Mesendoderm (in vitro differentiated cells): ENCODE results near the gene ARHGAP10.

Source experiments
- DNase-seq: peaks from one replicate; pipeline ENCODE4 v3.0.0; 2013
- H2AK5ac ChIP-seq: 2 replicates; pipeline ENCODE4 v1.6.1; 2013; ENCODE audit warnings: low read length, inconsistent platforms
- H2BK120ac ChIP-seq: 2 replicates; pipeline ENCODE4 v1.6.1; 2013; ENCODE audit warnings: low read depth, mild to moderate bottlenecking, low read length, moderate library complexity, mixed read lengths
- H2BK15ac ChIP-seq: replicated peaks from 2 replicates; pipeline ENCODE4 v1.6.1; 2013; ENCODE audit warnings: low read depth, mild to moderate bottlenecking, moderate library complexity
- H2BK5ac ChIP-seq: 2 replicates; pipeline ENCODE4 v1.6.1; 2013; ENCODE audit warnings: low read length, inconsistent platforms
- H3K18ac ChIP-seq: 2 replicates; pipeline ENCODE4 v1.6.1; 2013; ENCODE audit warnings: mild to moderate bottlenecking, low read length, mixed read lengths
- H3K23ac ChIP-seq: one replicate; pipeline ENCODE4 v1.6.1; 2013; ENCODE audit warnings: low read length
- H3K27ac ChIP-seq: 2 replicates; pipeline ENCODE4 v1.5.1; 2013; ENCODE audit warnings: low read depth, mild to moderate bottlenecking, inconsistent platforms, low read length, moderate library complexity
- H3K27me3 ChIP-seq: 2 replicates; pipeline ENCODE4 v1.6.1; 2013; ENCODE audit warnings: low read length, control low read depth, mild to moderate bottlenecking, inconsistent platforms; ENCODE audit not compliant: insufficient read depth, poor library complexity
- H3K36me3 ChIP-seq: 2 replicates; pipeline ENCODE4 v1.6.1; 2013; ENCODE audit warnings: low read length, inconsistent platforms; ENCODE audit not compliant: control insufficient read depth, insufficient read depth
- H3K4ac ChIP-seq: one replicate; pipeline ENCODE4 v1.6.1; 2013; ENCODE audit warnings: low read depth, mild to moderate bottlenecking, low read length, moderate library complexity
- H3K4me1 ChIP-seq: 2 replicates; pipeline ENCODE4 v1.6.1; 2013; ENCODE audit warnings: low read depth, low read length, inconsistent platforms; ENCODE audit not compliant: control insufficient read depth
- H3K4me2 ChIP-seq: 2 replicates; pipeline ENCODE4 v1.6.1; 2013; ENCODE audit warnings: low read length
- H3K4me3 ChIP-seq: 2 replicates; pipeline ENCODE4 v1.5.1; 2013; ENCODE audit warnings: mild to moderate bottlenecking, low read length
- H3K56ac ChIP-seq: one replicate; pipeline ENCODE4 v1.6.1; 2013; ENCODE audit warnings: low read length
- H3K79me1 ChIP-seq: 2 replicates; pipeline ENCODE4 v1.6.1; 2013; ENCODE audit warnings: low read length, inconsistent platforms
- H3K79me2 ChIP-seq: 2 replicates; pipeline ENCODE4 v1.6.1; 2013; ENCODE audit warnings: mild to moderate bottlenecking, low read length; ENCODE audit not compliant: control insufficient read depth, insufficient read depth
- H3K9ac ChIP-seq: 2 replicates; pipeline ENCODE4 v1.6.1; 2013; ENCODE audit warnings: low read length, inconsistent platforms
- H4K5ac ChIP-seq: one replicate; pipeline ENCODE4 v1.6.1; 2013; ENCODE audit warnings: low read length
- H4K8ac ChIP-seq: one replicate; pipeline ENCODE4 v1.6.1; 2013; ENCODE audit warnings: low read depth, mild to moderate bottlenecking, control low read depth, low read length, moderate library complexity
- WGBS: extraction: QIAGEN DNeasy Blood & Tissue Kit; methylation state at CpG from one replicate; pipeline ENCODE4 v1.1.7; 2013; ENCODE audit warnings: low lambda C conversion rate, missing lambda C conversion rate; ENCODE audit not compliant: insufficient coverage; ENCODE audit errors: extremely low coverage; 5-methylcytosine and 5-hydroxymethylcytosine counted together

Gene ARHGAP10

DNA sequence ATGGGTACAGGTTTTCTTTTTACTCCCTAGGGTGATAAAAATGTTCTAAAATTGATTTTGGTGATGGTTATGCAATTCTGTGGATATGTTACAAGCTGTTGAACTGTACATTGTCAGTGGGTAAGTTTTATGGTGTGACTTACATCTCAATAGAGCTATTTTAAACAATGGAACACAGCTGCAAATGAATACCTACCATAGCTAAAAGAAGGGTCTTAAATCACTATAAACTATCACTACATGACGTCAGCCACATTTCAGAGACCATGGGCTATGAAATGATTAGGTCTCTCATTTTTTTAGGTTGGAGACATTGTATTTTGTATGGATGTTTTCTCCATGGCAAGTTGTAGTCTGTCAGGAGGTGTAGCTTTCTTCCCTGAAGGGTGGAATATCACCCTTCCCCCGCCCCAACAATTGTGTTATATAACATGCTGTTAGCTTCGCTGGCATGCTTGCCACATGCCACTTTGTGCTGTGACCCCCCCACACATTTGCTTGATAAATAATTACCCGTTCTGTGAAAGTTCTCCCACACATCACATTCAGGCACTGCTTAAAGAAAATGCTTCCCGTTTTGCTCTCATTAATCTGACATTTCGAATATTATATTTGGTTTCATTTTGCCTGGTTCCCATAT is 159.7 kb downstream of the ARHGAP10 start:
- Histone ChIP-seq H3K27ac (no peak overlapping the region), H3K36me3 (no peaks in the 10 kb centered on the region), H4K5ac (no peak overlapping the region), H2AK5ac (no peak overlapping the region), H2BK15ac (no peak overlapping the region), H3K79me1 (no peaks in the 10 kb centered on the region), H2BK5ac (no peak overlapping the region), H4K8ac (no peak overlapping the region), H3K56ac (no peak overlapping the region), H3K18ac (no peak overlapping the region), H3K23ac (no peak overlapping the region), H3K4me3 (no peak overlapping the region), H3K9ac (no peak overlapping the region), H3K27me3 (no peaks in the 10 kb centered on the region), H3K4me2 (no peak overlapping the region), H3K4me1 (no peaks in the 10 kb centered on the region), H2BK120ac (no peak overlapping the region), H3K4ac (no peak overlapping the region), H3K79me2 (no peaks in the 10 kb centered on the region)
- WGBS: no CpG with 5 or more reads among the region's 6 CpGs
- DNase-seq: no peak

DNA sequence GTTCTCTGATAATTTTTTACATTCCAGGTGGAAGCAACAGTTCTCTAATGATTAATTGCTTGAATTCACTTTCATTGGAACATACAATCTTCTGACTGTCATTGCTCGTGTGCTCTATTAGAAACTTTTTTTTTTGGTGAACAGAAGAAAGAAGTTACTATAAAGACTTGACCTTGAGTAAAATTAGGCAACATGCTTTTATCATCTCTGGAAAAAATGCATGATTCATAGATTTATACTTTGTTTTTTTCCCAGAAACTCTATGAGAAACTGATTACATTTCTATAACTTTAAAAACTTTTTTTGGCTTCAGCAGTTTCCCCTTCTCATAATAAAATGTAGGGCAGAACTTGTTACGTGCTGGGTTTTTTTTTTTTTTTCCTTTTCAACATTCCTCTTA is 167.6 kb downstream of the ARHGAP10 start:
- Histone ChIP-seq H3K9ac (no peak overlapping the region), H3K4me3 (no peak overlapping the region), H3K27ac (no peak overlapping the region), H3K4me2 (no peak overlapping the region), H2BK15ac (no peak overlapping the region), H3K23ac (no peak overlapping the region), H3K36me3 (no peaks in the 10 kb centered on the region), H3K79me2 (no peaks in the 10 kb centered on the region), H2BK5ac (no peak overlapping the region), H2BK120ac (no peak overlapping the region), H3K18ac (no peak overlapping the region), H4K5ac (no peak overlapping the region), H3K27me3 (no peaks in the 10 kb centered on the region), H3K4ac (no peak overlapping the region), H2AK5ac (no peak overlapping the region), H4K8ac (no peak overlapping the region), H3K79me1 (no peaks in the 10 kb centered on the region), H3K4me1 (no peaks in the 10 kb centered on the region), H3K56ac (no peak overlapping the region)
- DNase-seq: no peak
- WGBS: no CpG with 5 or more reads among the region's 2 CpGs

DNA sequence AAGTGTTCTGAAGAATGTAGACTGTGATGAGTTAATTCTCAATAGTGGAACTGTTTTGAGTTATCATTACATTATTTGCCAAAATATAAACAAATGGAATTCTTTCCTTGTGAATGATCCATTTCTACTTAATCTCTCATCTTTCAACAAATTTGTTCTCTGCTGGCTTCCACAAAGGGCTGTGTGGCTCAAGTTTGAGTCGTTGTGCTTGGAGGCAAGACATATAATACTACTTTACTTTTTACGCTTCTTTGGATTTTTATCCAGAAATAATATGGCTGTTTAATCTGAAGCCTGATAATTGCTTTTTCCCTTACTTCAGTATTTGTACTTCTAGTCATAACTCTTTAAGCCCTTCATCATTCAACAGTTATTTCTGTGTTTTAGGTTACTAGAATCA is 169.5 kb downstream of the ARHGAP10 start:
- no peak for DNase-seq
- no peak overlapping the region for H2BK15ac ChIP-seq
- no peak overlapping the region for H2BK120ac ChIP-seq
- WGBS: no CpG with 5 or more reads among the region's 2 CpGs
- no peak overlapping the region for H3K4ac ChIP-seq
- H3K27ac ChIP-seq: no peak overlapping the region
- no peaks in the 10 kb centered on the region for H3K79me2 ChIP-seq
- no peaks in the 10 kb centered on the region for H3K79me1 ChIP-seq
- H3K56ac ChIP-seq: no peak overlapping the region
- no peak overlapping the region for H3K18ac ChIP-seq
- H2BK5ac ChIP-seq: no peak overlapping the region
- H3K27me3 ChIP-seq: no peaks in the 10 kb centered on the region
- H4K5ac ChIP-seq: no peak overlapping the region
- H3K23ac ChIP-seq: no peak overlapping the region
- H4K8ac ChIP-seq: no peak overlapping the region
- no peaks in the 10 kb centered on the region for H3K36me3 ChIP-seq
- H3K4me1 ChIP-seq: no peaks in the 10 kb centered on the region
- no peak overlapping the region for H2AK5ac ChIP-seq
- no peak overlapping the region for H3K4me2 ChIP-seq
- no peak overlapping the region for H3K4me3 ChIP-seq
- H3K9ac ChIP-seq: no peak overlapping the region

DNA sequence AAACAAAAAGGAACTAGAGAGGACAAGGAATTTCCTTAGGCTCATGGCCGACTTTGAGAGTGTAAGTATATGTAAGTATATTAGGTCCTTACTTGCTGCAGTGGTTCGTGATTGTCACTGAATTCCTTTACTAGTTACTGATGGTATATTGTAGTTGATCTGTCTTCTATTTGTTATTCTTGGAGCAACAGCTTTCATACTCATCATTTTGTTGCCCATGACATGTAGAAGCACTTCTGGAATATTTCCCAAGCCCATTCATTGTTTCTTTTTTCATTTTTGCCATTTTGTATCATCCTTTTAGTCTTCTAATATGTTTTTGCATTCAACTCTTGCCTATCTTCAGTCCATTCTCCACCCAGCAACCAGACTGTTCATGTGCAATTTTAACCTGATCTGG is 170.0 kb downstream of the ARHGAP10 start:
- H3K23ac ChIP-seq: no peak overlapping the region
- H3K4ac ChIP-seq: no peak overlapping the region
- H2BK15ac ChIP-seq: no peak overlapping the region
- H3K79me1 ChIP-seq: no peaks in the 10 kb centered on the region
- H3K18ac ChIP-seq: no peak overlapping the region
- H3K56ac ChIP-seq: no peak overlapping the region
- H4K8ac ChIP-seq: no peak overlapping the region
- no peaks in the 10 kb centered on the region for H3K27me3 ChIP-seq
- no peaks in the 10 kb centered on the region for H3K4me1 ChIP-seq
- H4K5ac ChIP-seq: no peak overlapping the region
- no peak overlapping the region for H3K27ac ChIP-seq
- H3K36me3 ChIP-seq: no peaks in the 10 kb centered on the region
- no CpG with 5 or more reads among the region's 2 CpGs for WGBS
- H3K79me2 ChIP-seq: no peaks in the 10 kb centered on the region
- no peak overlapping the region for H2AK5ac ChIP-seq
- H3K4me2 ChIP-seq: no peak overlapping the region
- H3K9ac ChIP-seq: no peak overlapping the region
- DNase-seq: no peak
- H3K4me3 ChIP-seq: no peak overlapping the region
- H2BK120ac ChIP-seq: no peak overlapping the region
- H2BK5ac ChIP-seq: no peak overlapping the region

DNA sequence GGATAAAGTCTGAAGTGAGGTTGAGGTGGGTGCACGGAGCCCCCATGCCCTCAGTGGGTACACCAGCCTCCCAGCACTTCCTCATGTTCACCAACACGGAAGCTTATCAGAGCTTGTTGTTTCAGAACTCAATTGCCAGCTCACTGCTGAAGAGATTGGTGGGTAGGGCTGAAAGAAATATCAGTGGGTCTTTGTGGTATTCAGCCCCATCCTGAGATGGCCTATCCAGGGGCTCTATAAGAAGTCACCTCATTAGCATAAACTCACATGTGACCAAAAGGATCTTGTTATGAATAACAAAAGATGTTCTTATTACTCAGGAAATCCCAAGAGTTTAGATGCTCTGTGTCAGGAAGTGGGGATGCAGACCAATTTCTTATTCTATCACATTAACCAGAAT is 177.3 kb downstream of the ARHGAP10 start:
- Histone ChIP-seq H3K4me2 (no peak overlapping the region), H3K9ac (no peak overlapping the region), H3K4me1 (no peaks in the 10 kb centered on the region), H4K5ac (no peak overlapping the region), H2BK120ac (no peak overlapping the region), H2AK5ac (no peak overlapping the region), H3K27ac (no peak overlapping the region), H3K56ac (no peak overlapping the region), H3K18ac (no peak overlapping the region), H4K8ac (no peak overlapping the region), H3K79me2 (no peaks in the 10 kb centered on the region), H3K79me1 (no peaks in the 10 kb centered on the region), H2BK5ac (no peak overlapping the region), H3K23ac (peak overlapping the region; percentile 16), H3K4me3 (no peak overlapping the region), H3K36me3 (no peaks in the 10 kb centered on the region), H3K27me3 (no peaks in the 10 kb centered on the region), H3K4ac (no peak overlapping the region), H2BK15ac (no peak overlapping the region)
- DNase-seq: no peak
- WGBS: no CpG with 5 or more reads among the region's 2 CpGs

DNA sequence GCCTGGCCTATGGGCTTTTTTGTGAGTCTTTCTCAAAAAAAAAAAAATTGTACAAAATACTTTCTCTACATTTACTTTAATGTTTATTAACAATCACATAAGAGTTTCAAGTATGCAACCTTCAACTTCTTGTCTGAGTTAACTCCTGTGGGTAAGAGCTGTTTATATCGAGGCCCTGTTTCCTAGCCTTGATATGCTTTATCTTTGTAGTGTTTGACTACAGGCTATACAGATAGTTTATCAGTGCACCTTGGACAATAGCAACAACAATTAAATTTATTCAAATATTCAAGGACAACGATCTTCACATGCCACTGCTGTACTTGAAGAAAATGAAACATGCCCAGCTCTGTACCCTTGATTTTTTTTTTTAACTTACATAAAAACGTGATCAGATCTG is 178.4 kb downstream of the ARHGAP10 start:
- Histone ChIP-seq H3K9ac (no peak overlapping the region), H3K79me2 (no peaks in the 10 kb centered on the region), H4K5ac (no peak overlapping the region), H3K4ac (no peak overlapping the region), H3K23ac (no peak overlapping the region), H3K27ac (no peak overlapping the region), H3K4me1 (no peaks in the 10 kb centered on the region), H3K56ac (no peak overlapping the region), H2AK5ac (no peak overlapping the region), H3K79me1 (no peaks in the 10 kb centered on the region), H3K18ac (no peak overlapping the region), H4K8ac (no peak overlapping the region), H2BK5ac (no peak overlapping the region), H3K36me3 (no peaks in the 10 kb centered on the region), H2BK120ac (no peak overlapping the region), H3K27me3 (no peaks in the 10 kb centered on the region), H3K4me3 (no peak overlapping the region), H2BK15ac (no peak overlapping the region), H3K4me2 (no peak overlapping the region)
- DNase-seq: no peak
- no CpG with 5 or more reads among the region's 3 CpGs for WGBS
